NB4 (cell line): ENCODE measurements around the gene GRXCR1.

Experiments
- CTCF ChIP-seq: IDR thresholded peaks from one replicate; pipeline ENCODE4 v1.5.1; 2012; ENCODE audit warnings: low read depth, low read length
- POLR2A ChIP-seq: IDR thresholded peaks from 2 replicates; pipeline ENCODE4 v1.6.1; 2011; ENCODE audit warnings: mild to moderate bottlenecking; ENCODE audit not compliant: insufficient read length; ENCODE audit errors: extremely low read depth
- TF ChIP-seq, protein P1 (sequence below): IDR thresholded peaks from 2 replicates; pipeline ENCODE4 v1.6.1; 2011; ENCODE audit warnings: low read depth, low read length

- no peak for TF ChIP-seq POLR2A
- TF ChIP-seq CTCF, result no peak
- TF ChIP-seq, protein P1, sequence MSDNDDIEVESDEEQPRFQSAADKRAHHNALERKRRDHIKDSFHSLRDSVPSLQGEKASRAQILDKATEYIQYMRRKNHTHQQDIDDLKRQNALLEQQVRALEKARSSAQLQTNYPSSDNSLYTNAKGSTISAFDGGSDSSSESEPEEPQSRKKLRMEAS, result no peak
These were observed 173.9 kb downstream of the GRXCR1 start for GRCh38 chr4:43066415-43066814.
